HEK293 (cell line): ENCODE data around the gene SEPTIN2.
A peak's percentile ranks its signal among the peaks of the same experiment; 100 is the strongest.
"Not testable (repeated sequence)": the region's sequence is repeated elsewhere in the genome, so short reads cannot be mapped to it uniquely, and the experiment has no call there.

ENCODE experiments used
- CTCF ChIA-PET: fragments of 350-600 bp; formaldehyde crosslinking; extraction: SDS; loops from one replicate; lab custom pipeline; 2021; ENCODE audit warnings: antibody characterized with exemption; lab: Yijun Ruan, JAX
- POLR2A ChIA-PET: fragments of 300-600 bp; formaldehyde crosslinking; extraction: SDS; loops from one replicate; lab custom pipeline; 2020; ENCODE audit warnings: antibody characterized with exemption, inconsistent platforms; lab: Yijun Ruan, JAX
- H3K27ac ChIP-seq: fragments of 200-500 bp; sonication (Bioruptor generic); 2 replicates; pipeline ENCODE4 v1.5.1; 2014; ENCODE audit warnings: low read depth, low read length, control low read depth, inconsistent platforms; ENCODE audit errors: extremely low read depth
- H3K36me3 ChIP-seq, 2 experiments: fragments of 200-500 bp in 1 of 2; sonication (Bioruptor generic) in 1 of 2; 1 replicate in 1 of 2; 2 replicates in 1 of 2; pipeline ENCODE4 v1.5.1; 2014 to 2017; ENCODE audit warnings: inconsistent platforms in 2 of 2, low read length in 2 of 2; ENCODE audit not compliant: control insufficient read depth in 2 of 2, insufficient read depth in 1 of 2
- H3K4me1 ChIP-seq: fragments of 200-500 bp; sonication (Bioruptor generic); 2 replicates; pipeline ENCODE4 v1.5.1; 2014; ENCODE audit warnings: mild to moderate bottlenecking, low read length, inconsistent platforms; ENCODE audit not compliant: control insufficient read depth, insufficient read depth
- H3K4me3 ChIP-seq: 2 replicates; pipeline ENCODE4 v1.5.1; 2011; ENCODE audit warnings: low read depth, mild to moderate bottlenecking, control low read depth, low read length, moderate library complexity
- H3K9me3 ChIP-seq: fragments of 200-500 bp; sonication (Bioruptor generic); 2 replicates; pipeline ENCODE4 v1.5.1; 2014; ENCODE audit warnings: low read depth, low read length, inconsistent platforms; ENCODE audit not compliant: control insufficient read depth, insufficient read depth
- HOXC10 ChIP-seq: sonication (generic); formaldehyde crosslinking; IDR thresholded peaks from 2 replicates; pipeline ENCODE4 v1.8.1; 2023; ENCODE audit warnings: mild to moderate bottlenecking, missing genetic modification reagents
- IKZF3 ChIP-seq: fragments of 450-650 bp; IDR thresholded peaks from 2 replicates; pipeline ENCODE4 v1.5.0; 2018; ENCODE audit warnings: missing biosample characterization, mild to moderate bottlenecking, missing genetic modification characterization, moderate library complexity
- KLF1 ChIP-seq: fragments of 450-650 bp; formaldehyde crosslinking; IDR thresholded peaks from 2 replicates; pipeline ENCODE4 v1.5.1; 2016; ENCODE audit warnings: missing biosample characterization, missing genetic modification characterization
- OSR2 ChIP-seq: fragments of 450-650 bp; formaldehyde crosslinking; IDR thresholded peaks from 2 replicates; pipeline ENCODE4 v1.5.1; 2016; ENCODE audit warnings: missing biosample characterization, missing genetic modification characterization
- RBAK ChIP-seq: fragments of 450-650 bp; formaldehyde crosslinking; IDR thresholded peaks from 2 replicates; pipeline ENCODE4 v1.5.1; 2016; ENCODE audit warnings: missing biosample characterization, missing genetic modification characterization
- ZBTB21 ChIP-seq: fragments of 450-650 bp; formaldehyde crosslinking; IDR thresholded peaks from 2 replicates; pipeline ENCODE4 v1.5.1; 2017; ENCODE audit warnings: missing biosample characterization, missing genetic modification characterization
- ZIC2 ChIP-seq: fragments of 450-650 bp; formaldehyde crosslinking; IDR thresholded peaks from 2 replicates; pipeline ENCODE4 v1.5.1; 2016; ENCODE audit warnings: missing biosample characterization, missing genetic modification characterization
- ZNF10 ChIP-seq: fragments of 450-650 bp; formaldehyde crosslinking; IDR thresholded peaks from 2 replicates; pipeline ENCODE4 v1.5.1; 2017; ENCODE audit warnings: missing biosample characterization, missing genetic modification characterization
- ZNF19 ChIP-seq: fragments of 450-650 bp; formaldehyde crosslinking; IDR thresholded peaks from 2 replicates; pipeline ENCODE4; 2016; ENCODE audit warnings: missing biosample characterization, missing genetic modification characterization, low read depth
- ZNF223 ChIP-seq: fragments of 450-650 bp; formaldehyde crosslinking; IDR thresholded peaks from 2 replicates; pipeline ENCODE4 v1.5.1; 2016; ENCODE audit warnings: missing biosample characterization, missing genetic modification characterization
- ZNF239 ChIP-seq: fragments of 450-650 bp; formaldehyde crosslinking; IDR thresholded peaks from 2 replicates; pipeline ENCODE4 v1.5.1; 2016; ENCODE audit warnings: missing biosample characterization, missing genetic modification characterization
- ZNF24 ChIP-seq: fragments of 450-650 bp; formaldehyde crosslinking; IDR thresholded peaks from 2 replicates; pipeline ENCODE4 v1.5.1; 2016; ENCODE audit warnings: missing biosample characterization, missing genetic modification characterization
- ZNF335 ChIP-seq: fragments of 450-650 bp; formaldehyde crosslinking; conservative IDR thresholded peaks from 2 replicates; pipeline ENCODE4 v1.5.1; 2016; ENCODE audit warnings: missing biosample characterization, missing genetic modification characterization
- ZNF391 ChIP-seq: fragments of 450-650 bp; formaldehyde crosslinking; IDR thresholded peaks from 2 replicates; pipeline ENCODE4 v1.5.1; 2016; ENCODE audit warnings: low read depth, missing biosample characterization, missing genetic modification characterization, borderline replicate concordance
- ZNF404 ChIP-seq: fragments of 450-650 bp; formaldehyde crosslinking; IDR thresholded peaks from 2 replicates; pipeline ENCODE4 v1.5.1; 2017; ENCODE audit warnings: missing biosample characterization, missing genetic modification characterization
- ZNF473 ChIP-seq: fragments of 450-650 bp; formaldehyde crosslinking; IDR thresholded peaks from 2 replicates; pipeline ENCODE4 v1.5.1; 2017; ENCODE audit warnings: missing biosample characterization, missing genetic modification characterization
- ZNF549 ChIP-seq: fragments of 450-650 bp; IDR thresholded peaks from 2 replicates; pipeline ENCODE4 v1.5.1; 2018; ENCODE audit warnings: missing biosample characterization, missing genetic modification characterization, mild to moderate bottlenecking, inconsistent platforms, moderate library complexity
- ZNF837 ChIP-seq: fragments of 450-650 bp; formaldehyde crosslinking; IDR thresholded peaks from 2 replicates; pipeline ENCODE4 v1.5.1; 2016; ENCODE audit warnings: missing biosample characterization, missing genetic modification characterization
- TF ChIP-seq, protein P1 (sequence below): fragments of 450-650 bp; IDR thresholded peaks from 2 replicates; pipeline ENCODE4 v1.5.1; 2018; ENCODE audit warnings: missing biosample characterization, missing genetic modification characterization
- TF ChIP-seq, protein P2 (sequence below): fragments of 450-650 bp; formaldehyde crosslinking; IDR thresholded peaks from 2 replicates; pipeline ENCODE4 v1.5.1; 2016; ENCODE audit warnings: missing biosample characterization, missing genetic modification characterization, borderline replicate concordance

SEPTIN2 gene

DNA sequence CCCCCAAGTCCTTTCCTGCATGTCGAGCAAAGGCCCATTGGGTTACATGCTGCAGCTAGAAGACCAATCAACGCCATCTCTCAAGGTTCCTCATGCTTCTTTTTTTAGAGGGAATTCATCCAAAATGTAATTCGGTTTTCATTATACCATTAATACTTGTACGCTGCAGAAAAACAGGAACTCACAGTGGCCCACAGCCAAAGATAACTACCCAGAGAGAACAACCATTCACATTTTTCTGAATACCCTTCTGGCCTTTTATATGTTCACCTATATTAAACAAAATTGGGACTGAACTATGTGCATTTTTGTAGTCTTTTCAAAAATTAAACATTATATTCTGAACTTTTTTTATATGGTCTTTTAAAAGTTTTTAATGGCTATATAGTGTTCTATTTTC, 66.1 kb downstream of the SEPTIN2 start:
- H3K9me3 ChIP-seq = no peaks in the 10 kb centered on the region
- H3K4me3 ChIP-seq = no peak overlapping the region
- ChIA-PET POLR2A (no interaction called here), CTCF (no interaction called here)
- peaks cover 0 to 38% of the 10 kb centered on the region in 2 experiments; a peak in 2 of 3 replicates for H3K36me3 ChIP-seq
- H3K27ac ChIP-seq = no peak overlapping the region
- H3K4me1 ChIP-seq = no peaks in the 10 kb centered on the region
- TF ChIP-seq, protein P1, sequence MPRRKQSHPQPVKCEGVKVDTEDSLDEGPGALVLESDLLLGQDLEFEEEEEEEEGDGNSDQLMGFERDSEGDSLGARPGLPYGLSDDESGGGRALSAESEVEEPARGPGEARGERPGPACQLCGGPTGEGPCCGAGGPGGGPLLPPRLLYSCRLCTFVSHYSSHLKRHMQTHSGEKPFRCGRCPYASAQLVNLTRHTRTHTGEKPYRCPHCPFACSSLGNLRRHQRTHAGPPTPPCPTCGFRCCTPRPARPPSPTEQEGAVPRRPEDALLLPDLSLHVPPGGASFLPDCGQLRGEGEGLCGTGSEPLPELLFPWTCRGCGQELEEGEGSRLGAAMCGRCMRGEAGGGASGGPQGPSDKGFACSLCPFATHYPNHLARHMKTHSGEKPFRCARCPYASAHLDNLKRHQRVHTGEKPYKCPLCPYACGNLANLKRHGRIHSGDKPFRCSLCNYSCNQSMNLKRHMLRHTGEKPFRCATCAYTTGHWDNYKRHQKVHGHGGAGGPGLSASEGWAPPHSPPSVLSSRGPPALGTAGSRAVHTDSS (tag by site-specific recombination) = no peak
- TF ChIP-seq ZNF837 (tag by site-specific recombination) = no peak
- TF ChIP-seq ZNF24 (tag by site-specific recombination) = no peak
- no peak for TF ChIP-seq IKZF3 (tag by site-specific recombination)
- no peak for TF ChIP-seq RBAK (tag by site-specific recombination)
- TF ChIP-seq ZNF335 (tag by site-specific recombination) = no peak
- no peak for TF ChIP-seq ZNF223 (tag by site-specific recombination)
- no peak for TF ChIP-seq ZBTB21 (tag by site-specific recombination)
- TF ChIP-seq ZNF239 (tag by site-specific recombination) = no peak
- no peak for TF ChIP-seq HOXC10 (CRISPR knock-in tag)
- no peak for TF ChIP-seq ZNF473 (tag by site-specific recombination)
- TF ChIP-seq OSR2 (tag by site-specific recombination) = no peak
- TF ChIP-seq ZNF19 (tag by site-specific recombination) = no peak

DNA sequence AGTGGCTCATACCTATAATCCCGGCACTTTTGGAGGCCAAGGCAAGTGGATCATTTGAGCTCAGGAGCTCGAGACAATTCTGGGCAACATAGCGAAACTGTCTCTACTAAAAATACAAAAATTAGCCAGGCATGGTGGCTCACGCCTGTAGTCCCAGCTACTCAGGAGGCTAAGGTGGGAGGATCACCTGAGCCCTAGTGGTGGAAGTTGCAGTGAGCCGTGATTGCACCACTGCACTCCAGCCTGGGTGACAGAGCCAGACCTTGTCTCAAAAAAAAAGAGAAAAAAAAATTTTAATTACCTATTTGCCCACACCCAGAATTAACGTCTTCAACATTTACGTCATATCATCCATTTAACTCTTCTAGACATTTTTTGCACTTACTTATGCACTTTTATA, 69.7 kb downstream of the SEPTIN2 start:
- POLR2A ChIA-PET = interaction anchor here (1.8 kb wide), 1 partner anchor 301 kb away, joined by 3 read pairs; the partner anchor contains the start of gene DTYMK
- H3K9me3 ChIP-seq, H3K4me1 ChIP-seq, H3K27ac ChIP-seq, H3K4me3 ChIP-seq, CTCF ChIA-PET: not testable (repeated sequence)
- H3K36me3 ChIP-seq = peaks cover 0 to 33% of the 10 kb centered on the region in 2 experiments; a peak in 2 of 3 replicates

DNA sequence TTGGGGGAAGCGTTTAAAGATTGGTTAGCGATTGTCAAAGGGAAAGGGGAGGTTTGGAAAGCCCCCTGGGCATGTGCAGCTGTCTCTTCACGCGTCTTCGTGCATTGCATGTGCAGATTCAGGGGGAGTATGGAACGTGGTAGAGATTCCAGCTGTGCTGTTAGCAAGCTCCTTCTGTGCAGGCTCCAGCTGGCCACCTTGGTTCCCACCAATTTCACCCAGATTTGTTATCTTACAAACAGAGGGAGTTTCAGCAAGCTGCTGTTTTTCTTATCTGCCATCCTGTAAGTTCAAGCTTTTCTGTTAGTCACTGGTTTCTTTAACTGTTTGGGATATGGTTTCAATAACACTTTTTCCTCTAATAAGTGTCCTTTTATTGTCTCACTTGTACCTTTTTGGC, 70.8 kb downstream of the SEPTIN2 start:
- Histone ChIP-seq H3K9me3 (no peaks in the 10 kb centered on the region), H3K27ac (no peak overlapping the region), H3K36me3 (peaks cover 0 to 24% of the 10 kb centered on the region in 2 experiments; a peak in 2 of 3 replicates), H3K4me3 (no peak overlapping the region), H3K4me1 (no peaks in the 10 kb centered on the region)
- POLR2A ChIA-PET = no interaction called here
- TF ChIP-seq ZIC2 (tag by site-specific recombination) = 0 out of 2 replicates have a peak, but pooled peaks have one; percentile 14
- TF ChIP-seq ZNF10 (tag by site-specific recombination) = no peak
- CTCF ChIA-PET = no interaction called here

DNA sequence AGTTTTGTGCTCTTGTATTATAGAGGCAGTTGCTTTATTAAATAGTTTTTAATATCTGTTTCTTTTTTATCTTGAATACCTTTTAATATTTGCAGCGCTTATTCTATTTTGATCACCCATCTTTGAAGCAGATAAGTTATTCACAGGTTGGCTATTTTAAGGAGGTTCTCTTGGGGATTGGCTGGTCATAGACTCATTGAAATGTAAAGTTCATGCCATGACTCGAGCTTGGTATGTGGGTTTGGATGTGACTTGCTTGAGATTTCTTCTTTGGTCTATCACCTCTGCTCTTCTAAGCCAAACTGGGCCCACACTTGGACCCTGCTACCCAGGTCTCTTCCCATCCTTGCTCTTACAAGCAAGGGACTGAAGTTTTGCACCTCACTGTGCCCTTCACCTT, 74.0 kb downstream of the SEPTIN2 start:
- TF ChIP-seq ZNF549 (tag by site-specific recombination) = no peak
- no peak for TF ChIP-seq ZNF335 (tag by site-specific recombination)
- TF ChIP-seq, protein P2, sequence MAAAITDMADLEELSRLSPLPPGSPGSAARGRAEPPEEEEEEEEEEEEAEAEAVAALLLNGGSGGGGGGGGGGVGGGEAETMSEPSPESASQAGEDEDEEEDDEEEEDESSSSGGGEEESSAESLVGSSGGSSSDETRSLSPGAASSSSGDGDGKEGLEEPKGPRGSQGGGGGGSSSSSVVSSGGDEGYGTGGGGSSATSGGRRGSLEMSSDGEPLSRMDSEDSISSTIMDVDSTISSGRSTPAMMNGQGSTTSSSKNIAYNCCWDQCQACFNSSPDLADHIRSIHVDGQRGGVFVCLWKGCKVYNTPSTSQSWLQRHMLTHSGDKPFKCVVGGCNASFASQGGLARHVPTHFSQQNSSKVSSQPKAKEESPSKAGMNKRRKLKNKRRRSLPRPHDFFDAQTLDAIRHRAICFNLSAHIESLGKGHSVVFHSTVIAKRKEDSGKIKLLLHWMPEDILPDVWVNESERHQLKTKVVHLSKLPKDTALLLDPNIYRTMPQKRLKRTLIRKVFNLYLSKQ (tag by site-specific recombination) = no peak
- TF ChIP-seq KLF1 (tag by site-specific recombination) = no peak
- no peak for TF ChIP-seq ZNF391 (tag by site-specific recombination)
- no peak for TF ChIP-seq ZNF404
- no peaks in the 10 kb centered on the region for H3K9me3 ChIP-seq
- peaks cover 0 to 8% of the 10 kb centered on the region in 2 experiments; a peak in 1 of 3 replicates for H3K36me3 ChIP-seq
- POLR2A ChIA-PET = no interaction called here
- CTCF ChIA-PET = interaction anchor here (0.7 to 1.0 kb wide), 2 partner anchors 8 to 13 kb away, joined by 4 to 6 read pairs; no protein-coding TSS in a partner anchor
- no peaks in the 10 kb centered on the region for H3K4me1 ChIP-seq
- no peak overlapping the region for H3K27ac ChIP-seq
- H3K4me3 ChIP-seq = no peak overlapping the region
